ENCODE results near the gene PWWP2B.

Gene PWWP2B

DNA sequence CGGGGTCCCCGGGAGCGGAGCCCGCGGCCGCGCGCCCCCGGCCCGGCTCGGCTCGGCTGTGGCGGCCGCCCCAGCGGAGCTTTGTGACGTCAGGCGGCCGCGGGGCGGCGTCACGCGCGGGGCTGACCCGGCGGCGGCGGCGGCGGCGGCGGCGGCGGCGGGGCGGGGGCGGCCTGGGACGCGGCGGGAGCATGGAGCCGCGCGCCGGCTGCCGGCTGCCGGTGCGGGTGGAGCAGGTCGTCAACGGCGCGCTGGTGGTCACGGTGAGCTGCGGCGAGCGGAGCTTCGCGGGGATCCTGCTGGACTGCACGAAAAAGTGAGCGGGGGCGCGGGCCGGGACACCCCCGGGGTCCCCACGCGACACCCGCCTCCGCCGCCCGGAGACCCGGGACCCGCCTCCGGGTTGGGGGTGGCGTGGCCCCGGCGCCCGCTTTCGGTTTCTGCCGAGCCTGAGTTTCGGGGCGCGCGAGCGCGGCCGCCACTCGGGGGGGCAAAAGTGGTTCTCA lies at the start of gene PWWP2B:
TSS of gene PWWP2B (plus strand) at position 165 of the 506 bp plus-strand sequence. CDS start at position 192, 27 bp downstream.
- DNase-seq (ENCODE audit: low spot score): peak; percentile 44

DNA sequence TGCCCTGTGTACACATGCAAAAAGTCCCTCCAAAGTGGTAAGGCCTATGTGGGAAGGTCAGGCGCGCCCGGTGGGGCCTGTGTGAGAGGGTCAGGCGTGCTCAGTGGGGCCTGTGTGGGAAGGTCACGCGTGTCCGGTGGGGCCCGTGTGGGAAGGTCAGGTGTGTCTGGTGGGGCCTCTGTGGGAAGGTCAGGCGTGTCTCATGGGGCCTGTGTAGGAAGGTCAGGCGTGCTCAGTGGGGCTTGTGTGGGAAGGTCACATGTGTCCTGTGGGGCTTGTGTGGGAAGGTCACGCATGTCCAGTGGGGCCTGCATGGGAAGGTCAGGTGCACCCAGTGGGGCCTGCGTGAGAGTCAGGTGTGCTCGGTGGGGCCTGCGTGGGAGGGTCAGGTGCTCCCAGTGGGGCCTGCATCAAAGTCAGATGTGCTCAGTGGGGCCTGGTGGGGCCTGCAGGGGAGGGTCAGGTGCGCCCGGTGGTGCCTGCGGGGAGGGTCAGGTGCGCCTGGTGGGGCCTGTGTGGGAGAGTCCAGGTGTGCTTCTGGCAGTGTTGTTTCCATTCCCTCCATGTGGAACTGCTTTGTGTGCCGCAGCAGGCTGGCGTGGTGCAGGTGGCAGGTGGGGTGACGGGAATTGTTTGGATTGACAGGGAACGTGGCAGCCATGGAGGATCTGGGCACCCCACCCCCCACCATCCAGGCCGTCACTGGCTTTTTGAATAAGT lies 49.6 kb upstream of the PWWP2B start:
- DNase-seq (ENCODE audit: low spot score): no peak

DNA sequence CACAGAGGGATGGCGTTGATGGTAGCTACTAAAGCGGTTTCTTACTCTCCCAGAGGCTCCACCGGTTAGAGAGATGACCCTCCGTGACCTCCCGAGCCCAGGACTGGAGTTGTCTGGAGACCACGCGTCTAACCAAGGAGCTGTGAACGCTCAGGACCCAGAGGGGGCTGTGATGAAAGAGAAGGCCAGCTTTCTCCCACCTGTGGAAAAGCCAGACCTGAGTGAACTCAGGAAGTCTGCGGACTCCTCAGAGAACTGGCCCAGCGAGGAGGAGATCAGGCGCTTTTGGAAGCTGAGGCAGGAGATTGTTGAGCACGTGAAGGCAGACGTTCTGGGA lies 49.1 kb upstream of the PWWP2B start:
- DNase-seq (ENCODE audit: low spot score): no peak

DNA sequence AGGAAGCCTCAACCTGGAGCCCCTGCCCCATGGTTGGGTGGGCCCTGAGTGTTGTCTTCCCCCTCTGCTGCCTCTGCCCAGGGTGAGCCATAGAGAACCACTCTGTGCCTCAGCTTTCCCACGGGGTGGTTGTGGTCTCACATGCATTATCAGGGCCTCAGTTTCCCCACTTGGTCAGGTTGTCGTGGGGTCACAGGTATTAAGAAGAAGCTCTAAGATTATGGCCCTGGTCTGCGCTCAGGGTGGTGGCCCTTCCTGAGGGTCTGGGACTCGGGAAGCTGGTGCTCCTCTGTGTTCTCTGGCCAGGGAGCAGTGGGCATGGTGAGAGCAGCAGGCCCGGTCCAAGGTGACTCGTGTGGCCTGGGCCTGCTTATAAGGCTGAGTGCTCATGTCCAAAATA lies 47.2 kb upstream of the PWWP2B start:
- no peak for DNase-seq (ENCODE audit: low spot score)

DNA sequence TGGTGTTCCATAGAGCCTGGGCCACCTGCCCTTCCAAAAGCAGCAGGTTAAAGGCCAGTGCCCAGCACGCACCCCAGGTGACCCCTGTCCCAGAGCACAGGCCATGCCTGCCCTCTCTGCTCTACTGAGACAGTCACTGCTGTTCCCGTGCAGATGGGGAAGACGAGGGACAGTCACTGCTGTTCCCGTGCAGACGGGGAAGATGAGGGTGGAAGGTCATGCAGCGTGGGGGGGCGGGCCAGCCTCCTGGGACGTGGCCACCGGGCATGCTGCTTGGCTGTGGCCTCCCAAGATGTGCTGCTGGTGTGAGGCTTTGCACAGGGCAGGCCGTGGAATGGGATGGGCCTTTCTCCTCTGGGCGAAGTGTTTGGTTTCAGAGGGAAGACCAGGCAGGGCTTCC lies 46.6 kb upstream of the PWWP2B start:
- no peak for DNase-seq (ENCODE audit: low spot score)

DNA sequence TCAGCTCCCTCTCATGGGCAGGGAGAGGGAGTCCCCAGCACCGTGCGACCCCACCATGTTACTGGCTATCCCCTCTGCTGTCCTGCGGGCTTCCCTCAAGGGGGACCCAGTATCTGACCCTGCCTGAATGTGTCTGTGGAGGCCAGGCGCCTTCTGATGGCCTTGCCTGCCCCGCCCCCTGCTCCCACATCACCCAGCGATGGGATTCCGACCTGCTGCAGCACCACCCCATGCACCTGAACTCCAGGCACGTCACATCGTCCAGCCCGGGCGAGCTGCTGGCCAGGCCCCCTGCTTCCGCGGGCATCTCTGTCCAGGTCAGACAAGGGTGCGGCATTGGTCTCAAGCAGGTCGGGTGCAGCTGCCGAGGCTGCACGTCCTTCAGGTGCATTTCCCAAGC lies 46.1 kb upstream of the PWWP2B start:
- DNase-seq (ENCODE audit: low spot score): no peak

DNA sequence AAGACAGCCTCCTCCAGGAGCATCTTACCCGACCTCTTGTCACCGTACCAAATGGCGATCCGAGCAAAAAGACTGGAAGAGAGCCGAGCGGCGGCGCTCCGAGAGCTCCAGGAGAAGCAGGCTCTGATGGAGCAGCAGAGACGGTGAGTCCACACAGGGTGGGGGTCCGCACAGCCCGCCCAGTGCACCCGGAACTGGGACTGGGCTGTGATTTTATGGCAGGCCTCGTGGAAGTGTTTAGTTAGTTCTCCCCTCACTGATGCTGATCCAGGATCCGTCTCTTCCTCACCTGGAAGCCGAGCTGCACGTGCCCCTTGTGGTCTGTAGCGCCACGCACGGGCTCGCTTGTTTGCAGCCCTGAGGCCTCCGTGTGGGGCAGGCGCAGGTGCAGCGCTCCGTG lies 45.4 kb upstream of the PWWP2B start:
- DNase-seq (ENCODE audit: low spot score): no peak

DNA sequence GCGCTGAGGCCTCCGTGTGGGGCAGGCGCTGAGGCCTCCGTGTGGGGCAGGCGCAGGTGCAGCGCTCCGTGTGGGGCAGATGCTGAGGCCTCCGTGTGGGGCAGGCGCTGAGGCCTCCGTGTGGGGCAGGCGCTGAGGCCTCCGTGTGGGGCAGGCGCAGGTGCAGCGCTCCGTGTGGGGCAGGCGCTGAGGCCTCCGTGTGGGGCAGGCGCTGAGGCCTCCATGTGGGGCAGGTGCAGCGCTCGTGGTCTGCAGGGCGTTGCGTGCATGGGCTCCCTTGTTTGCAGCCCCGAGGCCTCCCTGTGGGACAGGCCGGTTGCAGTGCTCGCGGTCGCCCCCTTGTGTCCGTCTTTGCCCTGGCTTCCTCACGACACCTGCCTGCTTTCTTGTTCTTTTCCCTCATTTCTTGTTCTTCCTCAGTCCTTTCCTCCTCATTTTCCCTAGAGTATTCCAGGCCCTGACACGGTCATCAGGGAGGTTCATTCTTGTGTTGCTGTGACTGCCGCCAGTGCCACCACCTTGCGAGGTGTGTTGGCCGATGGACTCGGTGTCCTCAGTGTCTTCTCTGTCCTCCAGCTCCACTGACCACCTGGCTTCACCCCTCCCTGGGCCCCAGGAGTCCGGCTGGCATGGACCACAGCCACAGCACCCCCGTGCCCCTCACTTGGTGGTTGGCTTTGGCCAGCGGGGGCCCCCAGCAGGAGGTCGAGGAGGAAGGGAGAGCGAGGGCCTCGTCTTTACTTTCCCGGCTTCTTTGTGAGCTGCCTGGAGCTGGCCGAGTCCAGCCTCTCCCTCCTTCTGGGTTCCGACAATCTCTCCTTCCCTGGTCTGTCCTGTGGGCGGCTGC lies 44.3 kb upstream of the PWWP2B start:
- peak; percentile 52 for DNase-seq (ENCODE audit: low spot score)

DNA sequence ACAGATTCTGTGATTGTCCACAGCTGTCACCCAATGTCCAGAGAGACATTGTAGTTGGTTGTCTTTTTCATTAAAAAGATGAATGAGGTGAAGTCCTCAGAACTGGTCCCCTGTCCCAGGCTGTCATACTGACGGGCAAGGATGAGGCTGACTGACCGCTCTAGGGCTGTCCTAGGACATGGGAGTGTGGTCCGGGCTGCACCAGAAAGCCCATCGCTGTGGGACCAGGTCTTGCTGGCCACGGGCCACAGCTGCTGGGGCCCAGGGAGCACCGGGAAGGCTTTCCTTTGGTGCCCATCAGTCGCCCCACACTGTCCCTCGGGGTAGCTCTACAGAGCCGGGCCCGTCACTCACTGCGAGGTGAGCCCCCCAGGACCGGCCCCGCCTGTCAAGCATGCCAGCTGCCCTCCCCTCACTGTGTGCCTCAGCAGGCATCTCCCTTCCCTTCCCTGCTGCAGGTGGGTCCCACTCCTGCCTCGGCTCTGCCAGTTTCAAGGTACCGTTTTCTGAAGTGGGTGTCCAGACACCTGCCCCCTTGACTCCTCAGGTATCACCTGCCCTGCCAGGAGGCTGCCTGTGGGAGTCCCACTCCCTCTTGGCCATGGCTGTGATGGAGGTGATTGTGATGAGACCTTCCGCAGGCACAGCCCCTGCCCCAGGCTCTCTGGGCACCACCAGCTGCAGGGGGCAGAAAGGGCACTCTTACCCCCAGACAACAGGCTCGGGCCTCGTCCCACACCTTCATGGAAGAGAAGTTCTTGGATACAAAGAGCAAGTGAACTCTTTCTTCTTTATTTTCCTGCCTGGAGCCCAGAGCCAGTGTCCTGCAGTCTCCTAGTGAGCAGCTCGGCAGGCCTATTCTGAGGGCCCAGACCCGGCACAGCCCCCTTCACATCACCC lies 43.3 kb upstream of the PWWP2B start:
- no peak for DNase-seq (ENCODE audit: low spot score)

DNA sequence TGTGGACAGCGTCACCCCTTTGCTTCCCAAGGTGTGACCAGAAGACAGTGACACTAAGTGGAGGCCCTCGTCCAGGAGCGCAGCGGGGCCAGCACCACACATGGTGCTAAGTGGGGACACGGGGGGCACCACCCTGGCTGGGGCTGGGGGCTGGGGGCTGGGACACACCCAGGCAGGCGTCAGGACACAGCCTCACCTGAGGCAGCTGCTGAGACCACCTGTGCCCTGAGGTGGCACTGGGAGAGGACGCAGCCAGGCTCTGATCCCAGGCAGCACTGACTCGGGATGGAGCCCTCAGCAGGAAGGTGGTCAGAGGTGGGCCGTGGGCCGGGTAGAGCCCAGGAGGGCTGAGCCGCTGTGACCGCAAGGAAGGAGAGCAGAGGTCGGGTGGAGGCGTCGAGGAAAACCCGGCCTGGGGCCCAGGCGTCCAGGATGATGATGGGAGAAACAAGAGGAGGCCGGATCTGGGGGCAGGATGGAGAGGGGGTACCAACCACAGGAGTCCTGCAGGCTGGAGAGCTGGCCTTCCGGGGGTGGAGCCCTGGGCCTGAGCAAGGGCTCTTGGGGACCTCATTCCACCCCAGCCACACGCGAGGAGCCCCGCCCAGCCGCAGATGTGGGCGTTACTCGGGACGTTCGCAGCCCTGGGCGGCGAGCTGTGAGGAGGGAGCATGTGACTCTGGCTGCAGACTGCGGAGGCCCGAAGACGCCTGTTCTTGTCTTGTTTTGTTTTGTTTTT lies 42.5 kb upstream of the PWWP2B start:
- no peak for DNase-seq (ENCODE audit: low spot score)

DNA sequence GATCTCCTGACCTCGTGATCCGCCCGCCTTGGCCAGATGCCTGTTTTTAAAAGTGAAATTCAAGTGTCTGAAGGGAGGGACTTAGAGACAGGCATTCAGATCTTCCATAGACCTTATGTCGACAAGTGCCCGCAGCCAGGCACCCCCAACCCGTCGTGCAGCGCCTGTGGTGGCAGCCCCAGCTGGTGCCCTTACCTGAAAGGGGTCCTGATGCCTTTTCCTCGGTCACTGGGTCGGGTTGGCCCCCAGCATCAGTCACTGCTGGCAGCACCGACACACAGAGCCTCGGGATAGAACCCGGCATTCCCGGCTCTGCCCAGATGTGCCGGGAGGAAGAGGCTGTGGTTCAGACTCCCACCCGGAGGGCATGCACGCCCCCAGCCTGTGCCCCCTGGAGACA lies 41.7 kb upstream of the PWWP2B start:
- DNase-seq (ENCODE audit: low spot score): no peak

DNA sequence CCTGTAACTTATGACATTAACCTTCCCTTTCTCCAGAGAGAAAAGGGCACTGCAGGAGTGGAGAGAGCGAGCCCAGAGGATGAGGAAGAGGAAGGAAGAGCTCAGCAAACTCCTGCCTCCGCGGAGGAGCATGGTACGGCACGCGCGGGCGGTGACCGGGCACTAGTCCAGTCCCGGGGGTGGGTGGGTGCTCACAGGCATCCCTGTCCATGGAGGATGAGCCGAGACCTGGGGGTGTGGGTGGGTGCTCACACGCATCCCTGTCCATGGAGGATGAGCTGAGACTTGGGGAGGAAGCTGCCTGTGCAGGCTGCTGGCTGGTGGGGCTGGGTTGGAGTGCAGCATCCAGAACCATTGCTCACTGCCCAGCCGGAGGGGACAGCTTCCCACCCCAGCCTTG lies 41.2 kb upstream of the PWWP2B start:
- no peak for DNase-seq (ENCODE audit: low spot score)

DNA sequence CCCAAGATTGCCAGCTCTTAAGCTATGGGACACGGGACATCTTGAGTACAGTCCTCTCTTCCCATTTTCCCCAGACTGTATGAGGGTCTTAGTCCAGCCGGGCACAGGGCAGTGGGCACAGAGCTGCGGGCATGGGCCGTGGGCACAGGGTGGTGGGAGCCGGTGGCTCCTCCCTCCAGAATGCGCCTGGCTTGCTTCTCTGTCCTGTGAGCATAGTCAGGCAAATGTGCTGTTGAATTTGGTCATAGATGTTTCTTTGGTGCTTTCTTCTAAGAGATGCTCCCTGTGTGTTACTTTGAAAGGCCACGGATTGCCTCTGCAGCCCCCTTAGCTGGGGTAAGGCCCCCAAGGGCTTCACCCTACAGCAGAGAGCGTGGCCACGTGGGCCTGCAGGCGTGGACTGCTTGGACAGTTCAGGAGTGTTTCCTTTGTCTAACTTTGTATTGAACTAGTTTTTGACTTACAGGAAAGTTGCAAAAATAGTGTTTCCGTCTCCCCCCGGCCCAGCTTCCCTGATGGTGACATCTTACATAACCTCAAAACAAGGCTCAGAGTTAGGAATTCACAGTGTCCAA lies 40.3 kb upstream of the PWWP2B start:
- no peak for DNase-seq (ENCODE audit: low spot score)

DNA sequence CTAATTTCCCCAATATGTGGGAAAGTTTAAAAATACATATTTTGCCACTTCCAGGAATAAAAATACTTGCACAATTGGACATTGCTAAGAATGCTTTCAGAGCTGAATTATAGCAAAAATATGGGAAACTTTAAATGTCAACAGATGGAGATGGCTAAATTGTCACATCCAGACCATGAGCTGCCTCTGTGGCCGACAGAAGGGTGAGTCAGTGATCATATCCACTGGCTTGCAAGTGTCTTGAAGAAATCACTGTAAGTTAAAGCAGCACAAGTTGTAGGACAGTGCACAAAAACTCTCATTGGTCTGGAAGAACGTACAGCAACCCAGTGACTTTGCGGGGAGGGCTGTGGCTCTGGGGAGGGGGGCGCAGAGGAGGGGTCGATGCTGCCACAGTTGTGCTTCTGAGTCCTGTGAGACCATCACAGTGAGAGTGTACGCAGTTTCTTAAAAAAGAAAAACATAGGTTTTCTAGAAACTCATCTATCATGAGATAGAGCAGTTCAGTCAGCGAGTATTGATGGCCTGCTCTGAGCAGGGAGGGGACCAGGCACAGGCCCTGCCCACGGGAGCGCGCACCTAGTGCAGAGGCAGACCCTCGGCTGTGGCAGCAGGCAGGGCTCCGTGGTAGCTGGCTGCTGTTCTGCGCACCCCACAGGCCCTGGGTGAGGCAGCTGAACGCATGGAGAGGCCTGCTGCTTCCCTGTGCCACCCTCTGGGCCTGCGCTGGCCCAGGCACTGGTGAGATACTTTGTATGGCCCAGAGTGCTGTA lies 39.5 kb upstream of the PWWP2B start:
- DNase-seq (ENCODE audit: low spot score): no peak

DNA sequence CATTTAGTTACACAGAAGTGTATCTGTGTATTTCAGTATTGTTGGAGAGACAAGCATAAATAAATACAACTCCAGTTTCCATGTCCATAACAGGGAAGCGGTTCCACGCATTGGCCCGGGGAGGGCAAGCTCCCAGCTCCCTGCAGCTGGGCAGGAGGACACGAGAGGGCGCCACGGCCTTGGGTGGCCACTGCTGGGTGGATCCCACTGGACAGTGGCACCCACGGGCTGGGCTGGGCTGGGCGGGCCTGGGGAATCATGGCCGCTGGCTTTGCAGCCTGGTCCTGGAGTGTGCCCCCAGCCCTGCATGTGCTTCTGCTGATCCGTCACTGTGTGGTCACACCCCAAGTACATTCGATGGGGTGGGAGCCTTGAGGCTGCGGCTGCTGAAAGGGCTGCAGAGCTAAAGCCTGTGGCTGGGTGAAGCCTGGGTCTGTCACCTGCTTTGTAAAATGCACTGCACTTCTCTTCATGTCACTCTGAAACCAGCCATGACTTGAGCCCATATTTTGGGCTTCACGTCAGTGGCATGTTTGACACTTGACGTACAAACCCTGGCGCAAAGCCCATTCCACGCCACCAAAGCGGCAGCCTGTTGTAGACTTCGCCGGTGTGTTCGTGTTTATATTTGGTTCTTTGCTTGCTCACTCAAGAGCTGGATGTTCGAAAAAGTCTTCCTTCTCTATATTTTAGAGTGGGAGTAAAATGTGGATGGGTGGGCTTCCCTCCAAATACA lies 37.5 kb upstream of the PWWP2B start:
- DNase-seq (ENCODE audit: low spot score): no peak

DNA sequence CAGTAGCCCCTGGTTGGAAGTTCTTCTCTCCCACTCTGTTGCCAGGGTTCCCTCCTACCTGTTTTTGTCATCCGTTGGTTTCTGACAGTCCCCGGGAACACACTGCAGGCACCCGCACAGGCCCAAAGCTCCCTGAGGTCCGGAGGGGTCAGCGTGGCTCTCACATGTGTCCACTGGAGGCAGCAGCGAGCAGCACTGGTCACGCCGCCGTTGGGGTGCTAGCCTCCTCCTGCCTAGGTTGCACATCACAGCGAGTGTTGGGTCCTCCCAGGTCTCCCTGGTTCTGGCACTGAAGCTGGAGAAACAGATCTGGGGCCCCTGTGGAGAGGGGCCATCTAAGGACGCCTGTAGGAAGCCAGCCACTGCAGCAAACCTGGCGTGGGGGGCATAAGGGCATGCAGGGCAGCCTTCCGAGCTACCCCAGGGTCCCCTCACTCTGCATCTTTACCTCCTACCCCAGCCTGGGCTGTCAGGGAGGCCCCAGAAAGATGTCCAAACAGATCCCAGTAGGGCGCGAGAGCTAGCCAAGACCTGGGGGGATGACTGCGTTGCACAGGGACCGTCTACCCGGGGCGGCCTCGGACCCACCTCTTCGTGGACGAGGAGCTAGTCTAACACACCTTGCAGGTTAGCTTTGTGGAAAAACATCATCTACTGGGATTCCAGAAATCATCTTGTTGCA lies 36.1 kb upstream of the PWWP2B start:
- DNase-seq (ENCODE audit: low spot score): peak; percentile 37

DNA sequence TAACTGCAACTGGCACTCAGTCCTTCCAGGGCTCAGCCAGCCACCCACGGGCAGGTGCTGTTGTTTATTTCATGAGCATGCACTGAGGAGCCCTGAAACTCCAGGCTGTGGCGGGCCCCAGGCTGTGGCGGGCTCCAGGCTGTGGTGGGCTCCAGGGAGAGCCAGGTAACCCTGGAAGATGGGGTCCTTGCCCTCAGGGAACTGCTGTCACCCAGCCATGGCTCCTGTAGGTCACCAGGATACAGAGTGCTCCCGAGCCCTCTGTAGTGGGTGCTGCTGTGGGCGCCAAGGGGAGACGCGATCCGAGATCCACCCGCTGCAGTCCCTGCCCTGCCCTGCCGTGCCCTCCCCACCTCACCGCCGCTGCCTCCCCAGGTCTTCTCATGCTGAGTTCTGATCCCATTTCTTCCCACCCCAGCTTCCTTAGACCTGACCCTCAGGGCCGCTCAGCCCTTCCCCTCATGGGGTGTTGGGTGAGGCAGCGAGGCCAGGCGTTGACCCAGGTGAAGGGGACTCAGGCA lies 35.4 kb upstream of the PWWP2B start:
- DNase-seq (ENCODE audit: low spot score): no peak

DNA sequence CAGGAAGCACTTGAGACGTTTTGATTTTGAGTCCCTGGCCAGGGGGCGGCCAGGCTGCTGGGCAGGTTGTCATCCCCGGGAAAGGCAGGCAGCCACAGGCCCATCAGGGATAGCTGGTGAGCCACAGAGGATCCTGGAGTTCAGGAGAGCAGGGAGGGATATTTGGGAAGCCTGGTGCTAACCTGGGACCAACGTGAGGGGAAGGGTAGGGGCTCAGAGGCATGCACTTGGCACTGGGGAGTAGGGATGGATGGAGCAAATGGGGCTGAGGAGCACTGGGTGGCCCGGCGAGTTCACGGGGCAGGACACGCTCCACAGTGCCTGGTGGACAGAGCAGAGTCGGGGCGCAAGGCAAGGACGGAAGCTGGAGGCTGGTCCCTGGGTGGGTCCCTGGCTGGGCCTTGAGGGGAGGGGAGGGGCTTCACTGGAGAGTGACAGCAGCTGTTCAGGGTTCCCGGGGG lies 34.8 kb upstream of the PWWP2B start:
- DNase-seq (ENCODE audit: low spot score): no peak

DNA sequence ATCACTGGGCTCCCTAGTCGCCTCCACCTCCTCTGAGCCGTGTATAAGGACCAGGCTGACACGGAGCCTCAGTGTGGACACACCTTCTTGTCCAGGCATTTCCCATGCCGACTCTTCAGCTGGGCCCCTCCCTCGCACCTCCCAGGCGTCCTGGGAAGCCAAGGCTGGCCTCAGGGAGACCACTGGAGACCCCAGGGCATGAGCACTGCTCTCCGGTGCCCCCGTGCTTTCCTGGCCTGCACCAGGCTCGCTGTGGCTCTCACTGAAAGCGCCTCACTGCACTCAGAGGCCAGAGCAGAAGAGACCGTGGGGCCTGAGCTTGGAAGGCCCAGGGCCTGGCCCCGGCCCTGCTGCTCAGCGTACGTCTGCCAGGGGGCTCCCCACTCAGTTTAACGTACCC lies 33.6 kb upstream of the PWWP2B start:
- no peak for DNase-seq (ENCODE audit: low spot score)

All from NAMALWA (cell line).